Stimulated activated CD8-positive, alpha-beta memory T cell treated with anti-CD3 and anti-CD28 coated beads, Interleukin-12 subunit alpha, Interleukin-12 subunit beta, amount 100 ng/mL, for 24 hours (primary cell): ENCODE results near the gene MACROD1.

ENCODE experiments used
- DNase-seq: peaks from one replicate; pipeline ENCODE4 v3.0.0-alpha.2; 2020; ENCODE audit errors: extremely low read depth

MACROD1 gene

GRCh38 chr11:64113462-64113780 lies 52.5 kb downstream of the MACROD1 start:
- DNase-seq = no peak

- no peak for DNase-seq
Measured at GRCh38 chr11:64112771-64113461, 53.0 kb downstream of the MACROD1 start.

- no peak for DNase-seq
Measured at GRCh38 chr11:64110465-64111375, 55.2 kb downstream of the MACROD1 start.

GRCh38 chr11:64109332-64109731 lies 56.6 kb downstream of the MACROD1 start:
- no peak for DNase-seq

GRCh38 chr11:64107303-64107702 lies 58.6 kb downstream of the MACROD1 start:
- DNase-seq = no peak

- no peak for DNase-seq
Measured at GRCh38 chr11:64104632-64105031, 61.3 kb downstream of the MACROD1 start.

GRCh38 chr11:64103277-64103985 lies 62.5 kb downstream of the MACROD1 start:
- no peak for DNase-seq

- DNase-seq = no peak
Measured at GRCh38 chr11:64102005-64102738, 63.7 kb downstream of the MACROD1 start.

GRCh38 chr11:64101461-64101860 lies 64.5 kb downstream of the MACROD1 start:
- no peak for DNase-seq

- DNase-seq = no peak
Measured at GRCh38 chr11:64100782-64101353, 65.0 kb downstream of the MACROD1 start.

- no peak for DNase-seq
Measured at GRCh38 chr11:64100360-64100759, 65.6 kb downstream of the MACROD1 start.

- DNase-seq = no peak
Measured at GRCh38 chr11:64099436-64099835, 66.5 kb downstream of the MACROD1 start.

GRCh38 chr11:64098318-64098831 lies 67.5 kb downstream of the MACROD1 start:
- no peak for DNase-seq

GRCh38 chr11:64097468-64098317 lies 68.2 kb downstream of the MACROD1 start:
- DNase-seq = no peak

- DNase-seq = no peak
Measured at GRCh38 chr11:64096835-64097234, 69.1 kb downstream of the MACROD1 start.

GRCh38 chr11:64095949-64096348 lies 70.0 kb downstream of the MACROD1 start:
- no peak for DNase-seq

- no peak for DNase-seq
Measured at GRCh38 chr11:64095273-64095817, 70.6 kb downstream of the MACROD1 start.

GRCh38 chr11:64094463-64095260 lies 71.3 kb downstream of the MACROD1 start:
- DNase-seq = no peak
